HepG2 (cell line): ENCODE measurements around the gene SPRED2. TPM values are rescaled to one million over a fixed set of nuclear protein-coding genes. Genes with fewer than 3 reads are reported as not detected.

Experiments
- BCLAF1 ChIP-seq: fragments of 450-650 bp; IDR thresholded peaks from 2 replicates; pipeline ENCODE4 v1.6.1; 2017; ENCODE audit warnings: mild to moderate bottlenecking
- FOXA3 ChIP-seq: IDR thresholded peaks from 2 replicates; pipeline ENCODE4 v1.6.1; 2016; ENCODE audit warnings: missing genetic modification reagents, missing compliant biosample characterization
- HNF1A ChIP-seq, 2 experiments: sonication (generic) in 1 of 2; formaldehyde crosslinking in 1 of 2; IDR thresholded peaks; 2 replicates each; pipeline versions ENCODE4 v1.4.0 to v1.6.1; 2016 to 2020; ENCODE audit warnings: borderline replicate concordance in 1 of 2, low read depth in 1 of 2, mild to moderate bottlenecking in 1 of 2, missing genetic modification reagents in 1 of 2
- HNF1B ChIP-seq: sonication (generic); formaldehyde crosslinking; IDR thresholded peaks from 2 replicates; pipeline ENCODE4 v1.5.1; 2020; ENCODE audit warnings: mild to moderate bottlenecking, moderate library complexity, missing genetic modification reagents
- HNF4G ChIP-seq, 2 experiments: sonication (generic) in 1 of 2; formaldehyde crosslinking in 1 of 2; IDR thresholded peaks; 2 replicates each; pipeline versions ENCODE4 v1.4.0 to v1.6.1; 2011 to 2020; ENCODE audit warnings: borderline replicate concordance in 2 of 2, low read depth in 2 of 2, mild to moderate bottlenecking in 2 of 2, low read length in 1 of 2, missing genetic modification reagents in 1 of 2, moderate library complexity in 1 of 2
- IKZF1 ChIP-seq: fragments of 450-650 bp; IDR thresholded peaks from 2 replicates; pipeline ENCODE4 v1.7.1; 2016
- MLLT10 ChIP-seq: sonication (generic); formaldehyde crosslinking; IDR thresholded peaks from 2 replicates; pipeline ENCODE4 v1.4.0; 2020; ENCODE audit warnings: missing genetic modification reagents
- NFRKB ChIP-seq: fragments of 450-650 bp; IDR thresholded peaks from 2 replicates; pipeline ENCODE4 v1.6.1; 2017
- PHB2 ChIP-seq: fragments of 450-650 bp; IDR thresholded peaks from 2 replicates; pipeline ENCODE4 v1.6.1; 2018; ENCODE audit not compliant: partially characterized antibody
- SMAD3 ChIP-seq: sonication (generic); formaldehyde crosslinking; IDR thresholded peaks from 2 replicates; pipeline ENCODE4 v1.4.0; 2020; ENCODE audit warnings: missing genetic modification reagents
- SPEN ChIP-seq: sonication (generic); formaldehyde crosslinking; IDR thresholded peaks from 2 replicates; pipeline ENCODE4 v1.5.1; 2020; ENCODE audit warnings: low read depth, mild to moderate bottlenecking, missing genetic modification reagents
- THAP11 ChIP-seq: IDR thresholded peaks from 2 replicates; pipeline ENCODE4 v1.6.1; 2016; ENCODE audit warnings: missing biosample characterization, missing genetic modification reagents
- XRCC5 ChIP-seq: fragments of 200-400 bp; formaldehyde crosslinking; optimal IDR thresholded peaks from 2 replicates; pipeline ENCODE3; 2017; ENCODE audit warnings: mild to moderate bottlenecking, low read length
- ZBTB26 ChIP-seq: IDR thresholded peaks from 2 replicates; pipeline ENCODE4 v1.6.1; 2016; ENCODE audit warnings: missing compliant biosample characterization, missing genetic modification reagents, borderline replicate concordance
- ZFP1 ChIP-seq: IDR thresholded peaks from 2 replicates; pipeline ENCODE4 v1.6.1; 2016
- ZNF558 ChIP-seq: sonication (generic); formaldehyde crosslinking; IDR thresholded peaks from 2 replicates; pipeline ENCODE4 v1.9.0; 2022; ENCODE audit warnings: mild to moderate bottlenecking, missing genetic modification reagents, borderline replicate concordance
- ZNF605 ChIP-seq: sonication (generic); formaldehyde crosslinking; IDR thresholded peaks from 2 replicates; pipeline ENCODE4 v1.8.0; 2022; ENCODE audit warnings: mild to moderate bottlenecking, missing genetic modification reagents
- polyA plus RNA-seq, 8 experiments: library from polyadenylated mRNA; depleted of rRNA in 3 of 8; stranded (reverse) in 7 of 8; unstranded in 1 of 8; fragments of >200 nt; fragmentation: Illumina TruSeq in 4 of 8; extraction: Trizol in 4 of 8; gene quantifications; 2 replicates each; pipeline versions ENCODE4 v1.2.1 to v1.2.3, GENCODE V29; 2011 to 2016; ENCODE audit warnings: low read depth in 4 of 8, missing spikeins in 1 of 8, mixed read lengths in 1 of 8; ENCODE audit not compliant: insufficient read depth in 1 of 8
- total RNA-seq, 5 experiments: library from RNA; depleted of rRNA; stranded (reverse); fragments of >200 nt; fragmentation: Illumina TruSeq; extraction: Trizol; gene quantifications; 2 replicates each; pipeline ENCODE4 v1.2.3, GENCODE V29; 2016; ENCODE audit warnings: low read depth in 1 of 5

SPRED2 gene
- total and polyA plus RNA-seq, 2 of the 13 experiments (the other 11 are each of a cell fraction or from before 2014, with no cell fraction given) = 13.0 to 37.0 TPM

GRCh38 chr2:65264821-65265670 is 167.4 kb downstream of the SPRED2 start (continued):
- TF ChIP-seq HNF1A (IDR thresholded peaks at IDR 0.05; ENCODE audit: low read depth) = no peak
- no peak for TF ChIP-seq HNF1A (CRISPR knock-in tag; IDR thresholded peaks at IDR 0.05; ENCODE audit: borderline replicate concordance)
- TF ChIP-seq FOXA3 (CRISPR knock-in tag) = 0 out of 2 replicates have a peak, but pooled peaks have one; percentile 27
- no peak for TF ChIP-seq HNF4G (IDR thresholded peaks at IDR 0.05; ENCODE audit: borderline replicate concordance, low read depth, low read length)
- no peak for TF ChIP-seq HNF4G (CRISPR knock-in tag; IDR thresholded peaks at IDR 0.05; ENCODE audit: borderline replicate concordance, low read depth)
- 0 out of 2 replicates have a peak, but pooled peaks have one; percentile 22 for TF ChIP-seq SMAD3 (CRISPR knock-in tag)
- no peak for TF ChIP-seq HNF1B
- TF ChIP-seq PHB2 = no peak
- TF ChIP-seq IKZF1 = no peak
- no peak for TF ChIP-seq NFRKB
- no peak for TF ChIP-seq MLLT10 (CRISPR knock-in tag)
- no peak for TF ChIP-seq ZNF558
- TF ChIP-seq ZFP1 (CRISPR knock-in tag) = no peak
- no peak for TF ChIP-seq BCLAF1
- no peak for TF ChIP-seq ZBTB26 (CRISPR knock-in tag)
- TF ChIP-seq SPEN = no peak
- no peak for TF ChIP-seq ZNF605 (CRISPR knock-in tag)
- no peak for TF ChIP-seq XRCC5
- TF ChIP-seq THAP11 (CRISPR knock-in tag) = peak; percentile 35; the same call in 1 of the 2 replicates
